ENCODE data around the gene C7orf33. TPM values are rescaled to one million over a fixed set of nuclear protein-coding genes. Genes with fewer than 3 reads are reported as not detected.

Gene C7orf33, protein sequence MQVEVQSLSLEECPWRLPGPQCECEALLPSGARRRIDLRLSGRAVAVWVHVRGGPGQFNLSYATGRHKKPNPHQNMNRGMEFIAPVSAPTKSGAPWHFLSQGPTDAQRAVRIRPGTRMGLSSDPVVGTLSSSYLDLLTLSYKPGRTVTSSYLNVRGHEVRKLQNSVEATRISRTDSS
- not detected for total RNA-seq
- polyA plus RNA-seq = not detected
- total RNA-seq = not detected

DNA sequence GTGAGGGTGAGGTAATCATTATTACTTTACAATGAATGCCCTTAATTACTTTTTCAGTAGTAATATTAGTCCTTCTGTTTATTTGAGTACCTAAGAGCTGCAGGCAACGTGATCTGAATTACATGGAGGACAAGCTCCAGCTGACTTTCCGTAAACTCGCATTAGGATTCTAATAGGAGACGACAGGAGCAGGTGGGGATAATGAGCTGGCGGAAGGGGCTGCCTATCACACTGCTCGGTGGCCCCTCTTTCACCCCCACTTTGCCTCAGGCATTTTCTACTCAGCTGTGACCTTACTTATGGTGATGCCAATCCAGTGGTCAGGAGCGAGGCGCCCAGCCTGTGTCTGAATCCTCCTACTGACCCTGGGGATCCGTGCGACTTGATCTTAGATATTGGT, at the start of gene C7orf33:
Gene C7orf33, plus strand, starts transcription at position 296 of the 400 bp plus-strand sequence. CDS start 160 bp downstream, outside the sequence.
- Histone ChIP-seq H3K36me3 (ENCODE audit: control insufficient read depth in 2 of 3, insufficient read depth in 3 of 3, low read length in 3 of 3) (no peaks in the 10 kb centered on the region), H3K4me1 (ENCODE audit: control insufficient read depth in 2 of 2, insufficient read depth in 2 of 2, low read length in 2 of 2) (no peaks in the 10 kb centered on the region), H3K9me3 (ENCODE audit: control insufficient read depth in 2 of 3, low read length in 3 of 3) (no peaks in the 10 kb centered on the region), H3K27ac (ENCODE audit: low read depth, low read length) (no peak within 1 kb of the TSS), H3K4me3 (ENCODE audit: low read length) (no peak within 1 kb of the TSS), H3K27me3 (ENCODE audit: control insufficient read depth in 2 of 2, insufficient read depth in 2 of 2, low read length in 2 of 2) (no peaks in the 10 kb centered on the region)
- Mint-ChIP-seq H3K36me3 (no peaks in the 10 kb centered on the region), H3K27ac (peak within 1 kb of the TSS in 1 of 9 donors; percentile 47), H3K9me3 (peaks cover 0 to 2% (median 0%) of the 10 kb centered on the region in 11 donors), H3K27me3 (peaks cover 0 to 24% (median 8%) of the 10 kb centered on the region in 5 donors), H3K4me1 (peaks cover 0 to 3% (median 0%) of the 10 kb centered on the region in 7 donors), H3K4me3 (no peak within 1 kb of the TSS)
- ChIA-PET CTCF (interaction anchor here (0.5 to 1.0 kb wide), 2 partner anchors 16 to 41 kb away, joined by 3 read pairs; no protein-coding TSS in a partner anchor), POLR2A (no interaction called here)
- ATAC-seq = no peak
- DNase-seq = no peak
- intact Hi-C loops (cut with micrococcal nuclease) = no loop called here

DNA sequence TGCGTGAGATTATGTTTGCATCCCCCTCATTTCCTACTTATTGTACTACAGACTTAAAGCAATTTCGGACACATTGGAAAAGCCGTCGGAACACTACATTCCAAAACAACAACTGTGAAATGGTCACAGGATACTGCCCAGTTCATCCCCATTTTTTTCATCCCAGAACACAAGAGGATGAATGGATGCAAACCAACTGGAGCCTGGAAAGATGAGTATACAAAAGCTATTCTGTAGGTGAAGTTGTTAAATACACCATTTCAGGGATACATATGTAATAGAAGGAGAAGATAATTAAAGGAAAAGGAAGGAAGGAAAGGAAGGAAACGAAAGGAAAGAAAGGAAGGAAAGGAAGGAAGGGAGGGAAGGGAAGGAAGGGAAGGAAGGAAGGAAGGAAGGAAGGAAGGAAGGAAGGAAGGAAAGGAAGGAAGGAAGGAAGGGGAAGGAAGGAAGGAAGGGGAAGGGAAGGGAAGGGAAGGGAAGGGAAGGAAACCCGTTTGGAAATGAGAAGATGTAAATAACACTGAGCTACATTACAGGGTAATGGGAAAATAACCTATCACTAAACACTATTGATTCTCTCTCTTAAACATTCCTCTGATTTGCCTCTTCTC, 48.6 kb upstream of the C7orf33 start:
- Mint-ChIP-seq H3K27me3 (peaks cover 0 to 3% (median 0%) of the 10 kb centered on the region in 5 donors), H3K9me3 (peaks cover 0 to 4% (median 0%) of the 10 kb centered on the region in 11 donors), H3K4me1 (no peaks in the 10 kb centered on the region), H3K4me3 (no peak overlapping the region), H3K27ac (no peak overlapping the region), H3K36me3 (no peaks in the 10 kb centered on the region)
- Histone ChIP-seq H3K36me3 (ENCODE audit: control insufficient read depth in 2 of 3, insufficient read depth in 3 of 3, low read length in 3 of 3) (no peaks in the 10 kb centered on the region), H3K4me1 (ENCODE audit: control insufficient read depth in 2 of 2, insufficient read depth in 2 of 2, low read length in 2 of 2) (no peaks in the 10 kb centered on the region), H3K9me3 (ENCODE audit: control insufficient read depth in 2 of 3, low read length in 3 of 3) (no peaks in the 10 kb centered on the region), H3K27ac (ENCODE audit: low read depth, low read length) (no peak overlapping the region), H3K27me3 (ENCODE audit: control insufficient read depth in 2 of 2, insufficient read depth in 2 of 2, low read length in 2 of 2) (no peaks in the 10 kb centered on the region), H3K4me3 (ENCODE audit: low read length) (no peak overlapping the region)
- intact Hi-C loops (cut with micrococcal nuclease) = no loop called here
- POLR2A ChIA-PET = no interaction called here
- DNase-seq (no peak), ATAC-seq (no peak)
- CTCF ChIA-PET = no interaction called here

DNA sequence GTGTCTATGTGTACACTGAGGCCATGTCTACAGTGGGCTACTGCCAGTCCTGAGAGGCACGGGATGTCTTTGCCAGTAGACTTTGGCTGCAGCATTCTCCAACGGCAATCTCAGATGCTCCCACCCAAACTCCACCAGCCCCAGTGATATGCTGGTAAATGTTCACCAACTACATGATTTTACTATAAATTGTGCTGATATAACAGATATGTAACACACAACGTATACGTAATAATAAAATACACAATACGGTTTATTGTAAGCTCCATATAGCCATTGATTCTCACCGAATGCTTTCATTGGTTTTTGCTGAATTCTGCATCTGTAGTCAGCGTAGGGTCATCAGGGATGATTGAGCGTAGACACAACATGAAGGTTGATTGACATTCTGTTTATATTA, 47.3 kb upstream of the C7orf33 start:
- POLR2A ChIA-PET = no interaction called here
- H3K27me3 Mint-ChIP-seq = peaks cover 0 to 5% (median 0%) of the 10 kb centered on the region in 5 donors

DNA sequence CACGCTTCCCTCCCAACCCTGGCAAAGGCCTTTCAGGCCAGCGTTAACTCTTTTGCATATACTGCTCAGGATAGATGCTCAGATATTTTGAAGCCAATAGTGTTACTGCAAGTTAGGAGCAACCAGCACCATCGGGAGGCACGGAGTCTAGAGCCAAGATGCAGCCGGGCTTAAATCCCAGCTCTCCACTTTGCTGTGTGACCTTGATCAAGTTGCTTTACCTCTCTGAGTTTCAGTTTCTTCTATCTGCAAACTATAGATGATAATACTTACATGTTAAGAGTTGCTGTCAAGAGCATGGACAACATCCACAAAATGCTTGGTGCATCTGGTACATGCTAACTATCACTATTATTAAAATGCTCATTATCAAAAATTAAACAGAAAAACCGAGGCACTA, 45.4 kb upstream of the C7orf33 start:
- H3K27ac ChIP-seq (ENCODE audit: low read depth, low read length) = no peak overlapping the region
- CTCF ChIA-PET = no interaction called here
- Mint-ChIP-seq H3K27me3 (peaks cover 0 to 5% (median 0%) of the 10 kb centered on the region in 5 donors), H3K4me3 (no peak overlapping the region), H3K9me3 (peaks cover 0 to 18% (median 9%) of the 10 kb centered on the region in 11 donors), H3K36me3 (peaks cover 0 to 6% (median 0%) of the 10 kb centered on the region in 5 donors), H3K4me1 (no peaks in the 10 kb centered on the region), H3K27ac (no peak overlapping the region)
- no peaks in the 10 kb centered on the region for H3K27me3 ChIP-seq (ENCODE audit: control insufficient read depth in 2 of 2, insufficient read depth in 2 of 2, low read length in 2 of 2)
- POLR2A ChIA-PET = no interaction called here
- no peaks in the 10 kb centered on the region for H3K4me1 ChIP-seq (ENCODE audit: control insufficient read depth in 2 of 2, insufficient read depth in 2 of 2, low read length in 2 of 2)
- no peaks in the 10 kb centered on the region for H3K36me3 ChIP-seq (ENCODE audit: control insufficient read depth in 2 of 3, insufficient read depth in 3 of 3, low read length in 3 of 3)
- H3K4me3 ChIP-seq (ENCODE audit: low read length) = no peak overlapping the region
- no peaks in the 10 kb centered on the region for H3K9me3 ChIP-seq (ENCODE audit: control insufficient read depth in 2 of 3, low read length in 3 of 3)
- ATAC-seq = no peak
- DNase-seq = no peak
- intact Hi-C loops (cut with micrococcal nuclease) = no loop called here

More for the DNA sequence above, 47.3 kb upstream of the C7orf33 start:
- CTCF ChIA-PET = interaction anchor here (0.8 kb wide), 1 partner anchor 28 kb away, joined by 4 read pairs; no protein-coding TSS in a partner anchor
- H3K4me1 Mint-ChIP-seq = no peaks in the 10 kb centered on the region
- DNase-seq = no peak
- no peak overlapping the region for H3K27ac Mint-ChIP-seq
- no peak overlapping the region for H3K4me3 Mint-ChIP-seq
- H3K36me3 Mint-ChIP-seq = peaks cover 0 to 5% (median 0%) of the 10 kb centered on the region in 5 donors
- peaks cover 0 to 5% (median under 1%) of the 10 kb centered on the region in 11 donors for H3K9me3 Mint-ChIP-seq
- Histone ChIP-seq H3K36me3 (ENCODE audit: control insufficient read depth in 2 of 3, insufficient read depth in 3 of 3, low read length in 3 of 3) (no peaks in the 10 kb centered on the region), H3K27me3 (ENCODE audit: control insufficient read depth in 2 of 2, insufficient read depth in 2 of 2, low read length in 2 of 2) (no peaks in the 10 kb centered on the region), H3K27ac (ENCODE audit: low read depth, low read length) (no peak overlapping the region), H3K9me3 (ENCODE audit: control insufficient read depth in 2 of 3, low read length in 3 of 3) (no peaks in the 10 kb centered on the region), H3K4me1 (ENCODE audit: control insufficient read depth in 2 of 2, insufficient read depth in 2 of 2, low read length in 2 of 2) (no peaks in the 10 kb centered on the region), H3K4me3 (ENCODE audit: low read length) (no peak overlapping the region)
- intact Hi-C loops (cut with micrococcal nuclease) = no loop called here
- no peak for ATAC-seq

DNA sequence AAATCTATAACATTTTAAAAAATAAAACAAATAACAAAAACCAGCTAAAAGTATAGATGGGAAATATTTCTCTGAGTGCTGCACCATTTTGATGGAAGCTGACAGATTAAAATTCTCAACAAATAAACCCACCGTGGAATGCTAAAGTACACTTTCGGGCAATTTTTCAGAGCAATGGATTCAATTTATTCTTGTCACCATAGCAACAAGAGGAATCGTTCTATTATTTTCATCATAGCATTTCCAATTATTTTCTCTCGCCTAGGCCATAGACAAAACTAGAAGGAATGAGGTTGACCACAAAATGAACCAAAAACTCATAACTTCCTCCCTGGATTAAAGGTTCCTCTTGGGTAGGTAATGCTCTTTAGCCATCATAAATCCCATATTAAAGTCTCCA, 44.6 kb upstream of the C7orf33 start:
- no peaks in the 10 kb centered on the region for H3K36me3 ChIP-seq (ENCODE audit: control insufficient read depth in 2 of 3, insufficient read depth in 3 of 3, low read length in 3 of 3)
- no peak overlapping the region for H3K4me3 ChIP-seq (ENCODE audit: low read length)
- no peak overlapping the region for H3K4me3 Mint-ChIP-seq
- H3K9me3 Mint-ChIP-seq = peaks cover 0 to 25% (median 15%) of the 10 kb centered on the region in 11 donors
- H3K27ac ChIP-seq (ENCODE audit: low read depth, low read length) = no peak overlapping the region
- no peaks in the 10 kb centered on the region for H3K27me3 ChIP-seq (ENCODE audit: control insufficient read depth in 2 of 2, insufficient read depth in 2 of 2, low read length in 2 of 2)
- POLR2A ChIA-PET = no interaction called here
- H3K9me3 ChIP-seq (ENCODE audit: control insufficient read depth in 2 of 3, low read length in 3 of 3) = no peaks in the 10 kb centered on the region
- intact Hi-C loops (cut with micrococcal nuclease) = no loop called here
- DNase-seq (no peak), ATAC-seq (no peak)
- H3K36me3 Mint-ChIP-seq = peaks cover 0 to 6% (median 0%) of the 10 kb centered on the region in 5 donors
- H3K27me3 Mint-ChIP-seq = peaks cover 0 to 5% (median 0%) of the 10 kb centered on the region in 5 donors
- CTCF ChIA-PET = no interaction called here
- no peaks in the 10 kb centered on the region for H3K4me1 ChIP-seq (ENCODE audit: control insufficient read depth in 2 of 2, insufficient read depth in 2 of 2, low read length in 2 of 2)
- no peak overlapping the region for H3K27ac Mint-ChIP-seq
- H3K4me1 Mint-ChIP-seq = peaks cover 0 to under 1% (median 0%) of the 10 kb centered on the region in 7 donors

DNA sequence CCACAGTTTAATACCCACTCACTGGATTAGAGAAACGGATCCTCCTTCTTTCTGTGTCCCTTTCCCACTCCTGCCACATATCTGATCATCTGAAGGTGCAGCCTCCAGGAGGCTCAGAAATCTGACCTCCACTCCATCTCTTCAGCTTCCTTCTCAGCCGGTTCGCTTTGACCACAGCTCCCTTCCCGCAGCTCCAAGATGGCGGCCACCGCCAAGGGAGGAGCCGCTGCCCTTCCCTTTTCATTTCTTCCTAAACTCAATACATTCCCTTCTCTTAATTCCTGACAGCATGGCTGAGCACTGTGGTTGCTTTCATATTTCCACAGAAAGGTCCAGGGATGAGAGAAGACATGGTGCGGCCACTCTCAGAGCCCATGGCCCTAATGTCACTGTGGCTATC, 43.7 kb upstream of the C7orf33 start:
- H3K27me3 ChIP-seq (ENCODE audit: control insufficient read depth in 2 of 2, insufficient read depth in 2 of 2, low read length in 2 of 2) = no peaks in the 10 kb centered on the region
- H3K9me3 ChIP-seq (ENCODE audit: control insufficient read depth in 2 of 3, low read length in 3 of 3) = no peaks in the 10 kb centered on the region
- no peaks in the 10 kb centered on the region for H3K36me3 ChIP-seq (ENCODE audit: control insufficient read depth in 2 of 3, insufficient read depth in 3 of 3, low read length in 3 of 3)
- peaks cover 0 to 5% (median 0%) of the 10 kb centered on the region in 5 donors for H3K27me3 Mint-ChIP-seq
- CTCF ChIA-PET = no interaction called here
- intact Hi-C loops (cut with micrococcal nuclease) = no loop called here
- no peak overlapping the region for H3K27ac ChIP-seq (ENCODE audit: low read depth, low read length)
- H3K4me1 Mint-ChIP-seq = peaks cover 0 to 6% (median 0%) of the 10 kb centered on the region in 7 donors
- POLR2A ChIA-PET = no interaction called here
- H3K36me3 Mint-ChIP-seq = peaks cover 0 to 6% (median 0%) of the 10 kb centered on the region in 5 donors
- H3K4me3 ChIP-seq (ENCODE audit: low read length) = no peak overlapping the region
- DNase-seq (no peak), ATAC-seq (no peak)
- H3K9me3 Mint-ChIP-seq = peaks cover 0 to 34% (median 15%) of the 10 kb centered on the region in 11 donors
- H3K4me3 Mint-ChIP-seq = no peak overlapping the region
- H3K4me1 ChIP-seq (ENCODE audit: control insufficient read depth in 2 of 2, insufficient read depth in 2 of 2, low read length in 2 of 2) = no peaks in the 10 kb centered on the region
- no peak overlapping the region for H3K27ac Mint-ChIP-seq
